Activated CD4-positive, alpha-beta T cell treated with anti-CD3 and anti-CD28 coated beads, Interleukin-2, amount 10 ng/mL, durations not matched to agents 7 days and 5 days (primary cell): ENCODE results near the gene PLEKHM3. TPM values are rescaled to one million over a fixed set of nuclear protein-coding genes. Genes with fewer than 3 reads are reported as not detected.

Experiments
- CTCF ChIA-PET: fragments of 350-600 bp; sonication (Branson Sonifier 250); formaldehyde crosslinking; loops from one replicate; lab custom pipeline; 2021; ENCODE audit warnings: antibody characterized with exemption; lab: Charles Lee
- POLR2A ChIA-PET: fragments of 350-600 bp; sonication (Branson Sonifier 250); formaldehyde crosslinking; loops from one replicate; lab custom pipeline; 2021; ENCODE audit warnings: antibody characterized with exemption; lab: Charles Lee
- DNase-seq: peaks from one replicate; pipeline ENCODE4 v3.0.0-alpha.2; 2020
- H3K27ac Mint-ChIP-seq: one replicate; pipeline ENCODE4 v1.8.0; 2021; ENCODE audit warnings: mild to moderate bottlenecking, moderate library complexity, mixed read lengths
- H3K27me3 Mint-ChIP-seq: one replicate; pipeline ENCODE4 v1.8.0; 2021; ENCODE audit warnings: mixed read lengths
- H3K36me3 Mint-ChIP-seq: one replicate; pipeline ENCODE4 v1.8.0; 2021; ENCODE audit warnings: low read depth, mixed read lengths
- H3K4me1 Mint-ChIP-seq: one replicate; pipeline ENCODE4 v1.8.0; 2021; ENCODE audit warnings: mixed read lengths
- H3K4me3 Mint-ChIP-seq: one replicate; pipeline ENCODE4 v1.8.0; 2021; ENCODE audit warnings: mild to moderate bottlenecking, moderate library complexity, mixed read lengths
- H3K9me3 Mint-ChIP-seq: one replicate; pipeline ENCODE4 v1.8.0; 2021; ENCODE audit warnings: mixed read lengths
- total RNA-seq, 2 experiments: library from RNA; stranded (reverse); gene quantifications; one replicate each; pipeline ENCODE4 v1.2.3, GENCODE V29; 2021

Gene PLEKHM3
- total RNA-seq, 2 experiments from 2014 or later, result 6.7 to 7.7 TPM

DNA sequence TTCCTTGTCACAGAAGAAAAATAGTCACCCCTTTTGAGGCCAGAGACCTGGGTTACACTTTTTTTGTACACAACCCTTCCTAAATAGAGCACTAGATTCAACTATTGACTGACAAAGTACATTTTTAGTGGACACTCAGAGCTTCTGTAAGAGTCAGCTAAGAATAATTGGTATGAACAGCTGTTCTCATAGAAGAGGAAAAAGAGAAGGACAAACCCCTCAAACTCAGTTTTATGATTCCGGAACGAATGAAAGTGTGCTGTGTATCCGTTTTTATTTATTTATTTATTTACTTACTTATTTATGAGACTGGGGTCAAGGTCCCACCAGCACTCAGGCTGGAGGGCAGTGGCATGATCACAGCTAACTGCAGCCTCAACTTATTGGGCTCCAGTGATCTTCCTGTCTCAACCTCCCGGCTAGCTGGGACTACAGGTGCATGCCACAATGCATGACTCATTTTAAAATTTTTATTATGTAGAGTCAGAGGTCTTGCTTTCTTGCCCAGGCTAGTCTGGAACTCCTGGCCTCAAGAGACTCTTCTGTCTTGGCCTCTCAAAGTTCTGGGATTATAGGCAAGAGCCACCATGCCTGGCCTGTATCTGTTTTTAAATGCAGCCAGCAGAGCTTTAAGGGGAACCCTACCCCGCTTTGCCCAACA lies 219.6 kb downstream of the PLEKHM3 start:
- CTCF ChIA-PET, result interaction anchor here (0.6 to 1.6 kb wide), 6 partner anchors 9 to 460 kb away, joined by 3 to 4 read pairs (median 4); partner anchors contain the start of gene PIKFYVE
- Mint-ChIP-seq H3K9me3 (no peaks in the 10 kb centered on the region), H3K36me3 (no peaks in the 10 kb centered on the region), H3K4me1 (peaks cover 11% of the 10 kb centered on the region), H3K27me3 (no peaks in the 10 kb centered on the region), H3K4me3 (no peak overlapping the region), H3K27ac (no peak overlapping the region)
- no peak for DNase-seq
- POLR2A ChIA-PET, result no interaction called here

DNA sequence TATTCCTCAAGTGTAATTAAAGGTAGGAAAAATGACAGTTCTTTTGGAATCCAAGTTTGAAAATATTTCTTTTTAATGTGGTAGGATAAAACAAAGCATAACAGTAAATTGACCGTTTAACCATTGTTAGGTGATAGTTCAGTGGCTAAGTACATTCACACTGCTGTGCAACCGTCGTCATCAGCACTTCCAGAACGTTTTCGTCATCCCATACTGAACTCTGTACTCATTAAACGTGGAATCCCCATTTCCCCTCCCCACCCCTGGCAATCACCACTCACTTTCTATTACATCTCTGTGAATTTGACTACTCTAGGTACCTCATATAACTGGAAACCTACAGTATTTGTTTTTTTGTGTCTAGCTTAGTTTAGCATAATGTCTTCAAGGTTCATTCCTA lies 222.7 kb downstream of the PLEKHM3 start:
- Mint-ChIP-seq H3K4me1 (peaks cover 8% of the 10 kb centered on the region), H3K27me3 (no peaks in the 10 kb centered on the region)

DNA sequence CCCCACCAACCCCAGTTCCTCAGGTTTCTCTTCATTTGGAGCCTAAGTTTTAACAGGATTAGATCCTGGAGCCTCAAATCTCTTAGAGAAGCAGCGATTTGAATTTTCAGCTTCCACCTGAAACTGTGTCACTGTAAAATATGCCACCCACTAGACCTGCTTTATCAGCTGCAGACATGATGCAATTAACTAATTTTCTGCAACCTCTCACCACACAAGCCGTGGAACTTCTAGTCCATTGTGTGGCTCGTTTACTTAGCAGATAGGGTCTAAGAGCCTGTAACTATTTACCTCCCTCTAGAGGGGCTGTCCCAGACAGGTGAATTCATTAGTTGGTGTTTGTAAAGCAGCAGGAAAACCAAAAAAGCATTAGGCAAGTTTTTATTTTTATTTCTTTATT lies 224.1 kb downstream of the PLEKHM3 start:
- no peak overlapping the region for H3K27ac Mint-ChIP-seq
- no peak for DNase-seq
- H3K27me3 Mint-ChIP-seq, result no peaks in the 10 kb centered on the region
- ChIA-PET POLR2A (no interaction called here), CTCF (interaction anchor here (0.6 to 0.7 kb wide), 2 partner anchors 172 to 327 kb away, joined by 3 read pairs; no protein-coding TSS in a partner anchor)
- H3K36me3 Mint-ChIP-seq, result no peaks in the 10 kb centered on the region
- no peaks in the 10 kb centered on the region for H3K9me3 Mint-ChIP-seq
- H3K4me1 Mint-ChIP-seq, result peaks cover 6% of the 10 kb centered on the region
- H3K4me3 Mint-ChIP-seq, result no peak overlapping the region

More for the DNA sequence above, 222.7 kb downstream of the PLEKHM3 start:
- DNase-seq, result no peak
- Mint-ChIP-seq H3K4me3 (no peak overlapping the region), H3K36me3 (no peaks in the 10 kb centered on the region), H3K27ac (no peak overlapping the region), H3K9me3 (no peaks in the 10 kb centered on the region)
- ChIA-PET CTCF (interaction anchor here (0.7 kb wide), 1 partner anchor 43 kb away, joined by 3 read pairs; no protein-coding TSS in a partner anchor), POLR2A (no interaction called here)

DNA sequence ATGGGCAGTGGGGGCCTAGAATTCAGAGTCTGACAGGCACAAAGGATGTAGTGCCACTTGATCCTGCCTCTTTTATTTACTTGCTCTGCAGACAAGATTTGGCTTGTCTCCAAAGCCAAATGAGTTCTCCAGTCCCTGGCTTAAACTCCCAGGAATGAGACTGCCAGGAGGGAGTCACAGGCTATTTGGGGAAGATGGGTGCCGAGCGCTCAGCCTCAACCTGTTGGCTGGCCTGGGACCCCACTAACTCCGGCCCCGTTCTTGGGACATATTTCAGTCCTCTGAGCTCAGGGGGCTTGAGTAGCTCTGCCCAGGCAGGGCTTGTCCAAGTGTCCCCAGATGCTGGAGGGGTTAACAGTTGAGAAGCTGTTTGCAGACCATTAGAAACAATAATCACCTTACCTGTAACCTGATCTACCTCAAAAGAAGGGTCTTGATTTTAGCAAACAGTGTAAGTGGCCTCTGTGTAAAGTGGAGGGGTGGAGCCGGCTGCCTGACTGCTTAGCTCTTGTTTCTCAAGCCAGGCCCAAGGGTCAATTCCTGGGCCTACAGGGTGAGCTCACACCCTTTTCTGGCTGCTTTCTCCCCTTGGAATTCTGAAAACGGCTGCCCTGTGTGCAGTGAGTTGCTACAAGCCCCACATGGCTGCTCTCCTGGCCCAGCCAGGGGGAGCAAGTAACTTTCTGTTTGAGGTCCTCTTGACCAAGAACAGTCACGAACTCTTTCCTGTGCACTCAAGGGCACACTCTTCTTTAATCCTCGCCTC lies 228.6 kb downstream of the PLEKHM3 start:
- Mint-ChIP-seq H3K27me3 (peaks cover 2% of the 10 kb centered on the region), H3K36me3 (no peaks in the 10 kb centered on the region), H3K27ac (no peak overlapping the region), H3K4me3 (no peak overlapping the region), H3K4me1 (peaks cover 5% of the 10 kb centered on the region), H3K9me3 (no peaks in the 10 kb centered on the region)
- POLR2A ChIA-PET, result no interaction called here
- CTCF ChIA-PET, result interaction anchor here (0.6 to 1.2 kb wide), 4 partner anchors 9 to 204 kb away, joined by 3 to 4 read pairs (median 4); no protein-coding TSS in a partner anchor
- no peak for DNase-seq

DNA sequence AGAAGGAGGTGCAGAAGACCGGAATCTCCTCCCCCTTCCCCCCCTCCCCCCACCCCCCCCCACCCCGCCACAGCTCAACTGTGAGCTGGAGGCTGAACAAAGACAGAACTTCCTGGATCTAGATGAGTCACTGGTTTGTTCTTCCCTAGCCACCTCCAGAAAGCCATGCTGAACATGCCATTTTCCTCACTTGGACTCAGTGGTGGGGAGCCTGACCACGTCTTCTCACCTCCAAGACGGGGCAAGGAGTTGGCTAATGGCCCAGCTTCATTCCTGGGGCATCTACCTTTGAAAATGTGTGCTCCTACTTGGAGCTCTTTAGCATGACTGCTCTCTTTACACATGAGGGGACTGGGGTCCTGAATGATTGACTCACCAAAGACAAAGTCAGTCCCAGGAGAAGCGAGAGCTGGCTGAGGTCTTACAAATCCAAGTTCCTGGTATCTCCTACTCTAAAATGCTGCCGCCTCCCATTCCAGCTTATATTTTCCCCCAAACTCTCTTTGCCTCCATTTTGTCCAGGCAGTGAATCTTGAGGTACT lies 233.0 kb downstream of the PLEKHM3 start:
- POLR2A ChIA-PET, result interaction anchor here (0.6 kb wide), 1 partner anchor 713 kb away, joined by 3 read pairs; no protein-coding TSS in a partner anchor
- Mint-ChIP-seq H3K36me3 (no peaks in the 10 kb centered on the region), H3K4me3 (no peak overlapping the region), H3K9me3 (no peaks in the 10 kb centered on the region), H3K4me1 (peaks cover 5% of the 10 kb centered on the region), H3K27ac (no peak overlapping the region), H3K27me3 (peaks cover 2% of the 10 kb centered on the region)
- DNase-seq, result no peak
- CTCF ChIA-PET, result interaction anchor here (0.8 to 1.0 kb wide), 2 partner anchors 173 to 248 kb away, joined by 3 to 5 read pairs; no protein-coding TSS in a partner anchor

DNA sequence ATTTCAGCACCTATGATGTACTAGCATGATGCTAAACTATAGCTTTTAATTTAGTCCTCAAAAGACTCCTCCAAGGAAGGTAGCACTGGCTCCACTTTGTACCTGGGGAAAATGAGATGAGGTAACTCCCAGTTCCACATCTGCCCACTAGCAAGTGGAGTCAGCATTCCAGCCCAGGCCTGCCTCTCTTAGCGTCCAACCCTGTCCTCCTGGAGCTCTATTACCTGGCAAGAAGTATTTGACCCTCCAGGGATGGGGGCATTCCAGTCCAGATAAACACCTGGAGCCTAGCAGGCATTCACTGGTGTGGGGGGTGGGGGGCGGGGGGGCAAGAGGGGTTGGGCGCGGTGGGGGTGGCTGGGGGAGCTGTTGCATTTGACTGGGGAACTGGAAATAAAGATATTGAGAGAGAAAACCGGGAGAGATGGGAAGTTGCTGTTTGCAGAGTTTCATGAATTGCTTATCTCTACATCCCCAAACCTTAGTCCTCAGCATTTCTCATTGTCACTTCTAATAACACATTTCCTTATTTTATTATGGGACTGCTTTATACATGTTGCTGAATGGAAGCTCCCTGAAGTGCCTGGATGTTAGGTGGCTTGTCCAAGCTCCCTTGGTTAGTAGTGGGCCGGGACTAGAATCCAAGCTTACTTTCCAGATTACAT lies 233.6 kb downstream of the PLEKHM3 start:
- CTCF ChIA-PET, result interaction anchor here (0.8 to 1.0 kb wide), 2 partner anchors 173 to 249 kb away, joined by 3 to 5 read pairs; no protein-coding TSS in a partner anchor
- Mint-ChIP-seq H3K9me3 (no peaks in the 10 kb centered on the region), H3K4me3 (no peak overlapping the region)

DNA sequence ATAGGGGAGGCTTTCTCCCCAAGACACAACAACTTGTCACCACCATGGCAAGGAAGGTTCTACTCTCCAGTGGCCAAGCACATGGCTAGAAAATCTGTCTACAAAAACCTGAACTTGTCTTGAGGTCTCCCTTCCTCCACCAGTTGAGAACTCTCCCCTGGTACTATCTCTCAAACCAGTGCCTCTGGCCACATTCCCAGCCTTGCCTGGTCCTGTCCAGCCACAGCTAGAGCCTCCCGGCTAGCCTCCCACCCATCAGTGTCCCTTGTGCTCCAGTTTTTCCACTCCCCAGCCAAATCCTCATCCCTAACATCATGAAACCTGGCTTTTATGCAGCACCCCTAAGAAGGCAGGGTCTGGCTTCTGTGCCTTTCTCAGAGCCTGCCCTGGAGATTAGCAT lies 234.4 kb downstream of the PLEKHM3 start:
- peaks cover 2% of the 10 kb centered on the region for H3K27me3 Mint-ChIP-seq
- no peak overlapping the region for H3K27ac Mint-ChIP-seq
- H3K4me1 Mint-ChIP-seq, result peaks cover 5% of the 10 kb centered on the region
- no peaks in the 10 kb centered on the region for H3K36me3 Mint-ChIP-seq
- no peak overlapping the region for H3K4me3 Mint-ChIP-seq
- no peak for DNase-seq
- H3K9me3 Mint-ChIP-seq, result no peaks in the 10 kb centered on the region
- CTCF ChIA-PET, result interaction anchor here (1.0 kb wide), 1 partner anchor 250 kb away, joined by 3 read pairs; no protein-coding TSS in a partner anchor
- POLR2A ChIA-PET, result no interaction called here

More for the DNA sequence above, 233.6 kb downstream of the PLEKHM3 start:
- Mint-ChIP-seq H3K36me3 (no peaks in the 10 kb centered on the region), H3K27ac (no peak overlapping the region), H3K27me3 (peaks cover 2% of the 10 kb centered on the region), H3K4me1 (peaks cover 5% of the 10 kb centered on the region)
- no peak for DNase-seq
- POLR2A ChIA-PET, result interaction anchor here (0.6 kb wide), 1 partner anchor 712 kb away, joined by 3 read pairs; no protein-coding TSS in a partner anchor

DNA sequence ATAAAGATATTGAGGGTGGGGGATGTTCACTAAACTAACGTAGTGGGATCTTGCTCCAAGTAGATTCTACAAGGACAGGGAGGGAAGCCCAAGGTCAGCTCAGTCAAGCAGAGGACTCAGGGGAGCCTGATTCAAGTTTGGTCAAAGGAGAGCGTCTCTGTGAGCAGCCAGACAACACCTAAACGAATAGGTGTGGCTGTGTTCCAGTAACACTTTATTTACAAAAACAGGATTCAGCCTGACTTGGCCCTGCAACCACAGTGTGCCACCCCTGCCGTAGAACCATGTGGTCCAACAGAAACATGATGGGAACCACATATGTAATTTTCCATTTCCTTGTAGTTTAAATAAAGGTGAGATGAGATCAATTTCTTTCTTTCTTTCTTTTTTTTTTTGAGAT lies 237.5 kb downstream of the PLEKHM3 start:
- H3K9me3 Mint-ChIP-seq, result no peaks in the 10 kb centered on the region
- peaks cover 2% of the 10 kb centered on the region for H3K27me3 Mint-ChIP-seq
- ChIA-PET POLR2A (no interaction called here), CTCF (interaction anchor here (1.2 kb wide), 1 partner anchor 9 kb away, joined by 3 read pairs; no protein-coding TSS in a partner anchor)
- H3K4me1 Mint-ChIP-seq, result peaks cover 5% of the 10 kb centered on the region
- no peak overlapping the region for H3K27ac Mint-ChIP-seq
- no peak for DNase-seq
- no peaks in the 10 kb centered on the region for H3K36me3 Mint-ChIP-seq
- H3K4me3 Mint-ChIP-seq, result no peak overlapping the region

DNA sequence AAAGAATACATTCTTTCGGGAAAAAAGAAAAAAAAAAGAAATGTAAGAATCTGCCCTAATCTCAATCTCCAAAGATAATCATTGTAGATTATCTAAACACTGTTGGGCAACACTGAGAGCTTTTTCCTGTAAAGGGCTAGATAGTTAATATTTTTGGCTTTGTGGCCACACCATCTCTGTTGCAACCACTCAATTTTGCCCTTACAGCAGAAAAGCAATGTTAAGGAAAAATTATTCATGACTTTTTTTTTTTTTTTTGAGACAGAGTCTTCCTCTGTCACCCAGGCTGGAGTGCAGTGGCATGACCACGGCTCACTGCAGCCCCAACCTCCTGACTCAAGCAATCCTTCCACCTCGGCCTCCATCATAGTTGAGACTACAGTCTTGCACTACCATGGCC lies 238.3 kb downstream of the PLEKHM3 start:
- no peak overlapping the region for H3K4me3 Mint-ChIP-seq
- CTCF ChIA-PET, result interaction anchor here (0.7 kb wide), 1 partner anchor 100 kb away, joined by 3 read pairs; no protein-coding TSS in a partner anchor
- POLR2A ChIA-PET, result no interaction called here
- DNase-seq, result no peak
- no peaks in the 10 kb centered on the region for H3K36me3 Mint-ChIP-seq
- peaks cover 6% of the 10 kb centered on the region for H3K27me3 Mint-ChIP-seq
- no peaks in the 10 kb centered on the region for H3K9me3 Mint-ChIP-seq
- no peaks in the 10 kb centered on the region for H3K4me1 Mint-ChIP-seq
- H3K27ac Mint-ChIP-seq, result no peak overlapping the region

DNA sequence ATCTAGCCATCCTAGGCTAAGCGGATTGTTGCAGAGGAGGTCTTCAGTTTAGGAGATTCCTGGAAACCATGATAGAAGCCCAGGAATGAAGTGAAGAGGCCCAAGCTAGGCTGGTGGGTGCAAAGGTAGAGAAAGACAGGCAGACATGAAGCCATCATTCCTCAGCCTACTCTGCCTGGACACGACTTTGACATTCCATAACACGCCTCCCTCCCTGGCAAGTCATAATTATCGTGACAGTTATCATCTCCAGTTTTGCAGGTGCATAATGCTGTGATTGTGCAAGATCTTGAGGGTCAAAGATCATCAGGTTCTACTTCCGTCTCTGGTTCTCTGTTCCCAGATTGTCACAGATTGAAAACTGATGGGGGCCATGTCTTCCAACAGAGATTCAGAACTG lies 240.4 kb downstream of the PLEKHM3 start:
- Mint-ChIP-seq H3K27ac (no peak overlapping the region), H3K27me3 (peaks cover 13% of the 10 kb centered on the region), H3K4me1 (no peaks in the 10 kb centered on the region), H3K9me3 (no peaks in the 10 kb centered on the region), H3K36me3 (no peaks in the 10 kb centered on the region), H3K4me3 (no peak overlapping the region)
- POLR2A ChIA-PET, result no interaction called here
- CTCF ChIA-PET, result no interaction called here
- no peak for DNase-seq

DNA sequence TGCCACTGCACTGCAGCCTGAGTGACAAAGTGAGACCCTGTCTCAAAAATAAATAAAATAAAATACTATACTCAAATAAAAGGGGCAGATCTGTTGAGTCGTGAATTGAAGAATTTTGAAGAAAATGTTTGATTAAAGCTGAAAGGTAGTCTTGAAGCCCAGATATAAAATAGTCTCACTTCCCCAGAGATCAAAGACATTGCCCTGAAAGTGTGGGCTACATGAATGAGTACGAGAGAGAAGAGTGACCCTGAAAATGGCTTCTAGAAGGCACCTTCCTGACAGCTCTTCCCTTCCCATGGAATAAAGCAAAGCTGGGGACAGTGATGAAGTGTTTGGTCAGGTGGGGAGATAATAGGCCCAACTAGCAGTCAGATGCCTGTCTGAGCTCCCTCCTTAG lies 241.8 kb downstream of the PLEKHM3 start:
- peaks cover 13% of the 10 kb centered on the region for H3K27me3 Mint-ChIP-seq
- H3K4me1 Mint-ChIP-seq, result no peaks in the 10 kb centered on the region
- ChIA-PET POLR2A (no interaction called here), CTCF (interaction anchor here (0.6 kb wide), 1 partner anchor 1424 kb away, joined by 3 read pairs; no protein-coding TSS in a partner anchor)
- H3K4me3 Mint-ChIP-seq, result no peak overlapping the region
- H3K9me3 Mint-ChIP-seq, result no peaks in the 10 kb centered on the region
- H3K36me3 Mint-ChIP-seq, result no peaks in the 10 kb centered on the region
- no peak overlapping the region for H3K27ac Mint-ChIP-seq
- no peak for DNase-seq
